Measurements from ENCODE around the gene SCAANT1. TPM values are rescaled to one million over a fixed set of nuclear protein-coding genes. Genes with fewer than 3 reads are reported as not detected.

SCAANT1 gene
- total RNA-seq, 1 experiment from 2014 or later, result not detected

GRCh38 chr3:63918321-63918720 lies 6.1 kb upstream of the SCAANT1 start:
- peaks cover 16 to 52% (median 48%) of the 10 kb centered on the region in 3 experiments for H3K36me3 Mint-ChIP-seq (ENCODE audit: insufficient read depth in 1 of 3, low read depth in 3 of 3)
- TF ChIP-seq, protein P1, sequence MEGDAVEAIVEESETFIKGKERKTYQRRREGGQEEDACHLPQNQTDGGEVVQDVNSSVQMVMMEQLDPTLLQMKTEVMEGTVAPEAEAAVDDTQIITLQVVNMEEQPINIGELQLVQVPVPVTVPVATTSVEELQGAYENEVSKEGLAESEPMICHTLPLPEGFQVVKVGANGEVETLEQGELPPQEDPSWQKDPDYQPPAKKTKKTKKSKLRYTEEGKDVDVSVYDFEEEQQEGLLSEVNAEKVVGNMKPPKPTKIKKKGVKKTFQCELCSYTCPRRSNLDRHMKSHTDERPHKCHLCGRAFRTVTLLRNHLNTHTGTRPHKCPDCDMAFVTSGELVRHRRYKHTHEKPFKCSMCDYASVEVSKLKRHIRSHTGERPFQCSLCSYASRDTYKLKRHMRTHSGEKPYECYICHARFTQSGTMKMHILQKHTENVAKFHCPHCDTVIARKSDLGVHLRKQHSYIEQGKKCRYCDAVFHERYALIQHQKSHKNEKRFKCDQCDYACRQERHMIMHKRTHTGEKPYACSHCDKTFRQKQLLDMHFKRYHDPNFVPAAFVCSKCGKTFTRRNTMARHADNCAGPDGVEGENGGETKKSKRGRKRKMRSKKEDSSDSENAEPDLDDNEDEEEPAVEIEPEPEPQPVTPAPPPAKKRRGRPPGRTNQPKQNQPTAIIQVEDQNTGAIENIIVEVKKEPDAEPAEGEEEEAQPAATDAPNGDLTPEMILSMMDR (conservative IDR thresholded peaks at IDR 0.05), result no peak
- Histone ChIP-seq H3K14ac (ENCODE audit: insufficient read depth, low read length) (no peak overlapping the region), H3K9me3 (ENCODE audit: control insufficient read depth, low read depth, low read length) (no peaks in the 10 kb centered on the region), H3K4me1 (ENCODE audit: insufficient read depth, low read length) (no peaks in the 10 kb centered on the region), H2BK120ac (ENCODE audit: low read depth, low read length, poor library complexity, severe bottlenecking) (no peak overlapping the region), H2BK15ac (ENCODE audit: low read depth, low read length) (no peak overlapping the region), H3K9ac (ENCODE audit: extremely low read depth, insufficient read length, low read length) (no peak overlapping the region), H3K18ac (ENCODE audit: insufficient read length, low read depth, low read length) (no peak overlapping the region), H3K27ac (ENCODE audit: insufficient read length, low read depth, low read length) (no peak overlapping the region), H4K5ac (ENCODE audit: insufficient read length, low read depth, low read length) (no peak overlapping the region), H3T11ph (ENCODE audit: low read length) (no peak overlapping the region), H2BK12ac (ENCODE audit: insufficient read length, low read depth, low read length) (no peak overlapping the region), H3K79me2 (ENCODE audit: insufficient read depth, low read length) (no peaks in the 10 kb centered on the region), H3K79me1 (ENCODE audit: insufficient read depth, low read depth, low read length, poor library complexity, severe bottlenecking) (peaks cover 2% of the 10 kb centered on the region), H3K27me3 (ENCODE audit: insufficient read depth, low read length) (no peaks in the 10 kb centered on the region), H4K8ac (replicated peaks; ENCODE audit: insufficient read length, low read depth, low read length) (no peak overlapping the region), H2AFZ (ENCODE audit: low read length) (no peak overlapping the region), H3K56ac (ENCODE audit: insufficient read length, low read depth, low read length) (no peak overlapping the region), H3K4me2 (ENCODE audit: insufficient read depth, insufficient read length, low read length) (no peak overlapping the region), H4K91ac (ENCODE audit: insufficient read length, low read depth, low read length) (no peak overlapping the region), H2AK5ac (ENCODE audit: insufficient read length, low read length) (no peak overlapping the region), H2BK20ac (ENCODE audit: low read depth, low read length, poor library complexity, severe bottlenecking) (no peak overlapping the region), H3K4ac (ENCODE audit: low read depth, low read length) (no peak overlapping the region), H3K23ac (ENCODE audit: insufficient read length, low read depth, low read length) (no peak overlapping the region), H4K20me1 (ENCODE audit: control insufficient read depth, insufficient read depth, insufficient read length) (no peaks in the 10 kb centered on the region), H3K23me2 (ENCODE audit: insufficient read length, low read depth, low read length, poor library complexity, severe bottlenecking) (peaks cover under 1% of the 10 kb centered on the region), H2BK5ac (ENCODE audit: insufficient read length, low read length) (no peak overlapping the region)
- H3K4me1 Mint-ChIP-seq, result peaks cover 4 to 9% of the 10 kb centered on the region in 2 experiments
- no peak for DNase-seq
- H3K27ac Mint-ChIP-seq, result no peak overlapping the region
- no peaks in the 10 kb centered on the region for H3K9me3 Mint-ChIP-seq
- no peaks in the 10 kb centered on the region; the same call in 1 of the 2 replicates for H3K27me3 Mint-ChIP-seq (ENCODE audit: low read depth)
- no peak overlapping the region for H3K4me3 Mint-ChIP-seq

Data from H9 (cell line).